Stimulated activated CD8-positive, alpha-beta memory T cell treated with anti-CD3 and anti-CD28 coated beads, Interleukin-2, amount 100 ng/mL, for 1 hour (primary cell): ENCODE results near the gene GCNA.
"Not testable (repeated sequence)": the region's sequence is repeated elsewhere in the genome, so short reads cannot be mapped to it uniquely, and the experiment has no call there.

Experiments
- DNase-seq, 2 donors: peaks; one replicate each; pipeline ENCODE4 v3.0.0-alpha.2; 2020; ENCODE audit warnings: low read depth in 2 of 2

The GCNA gene

GRCh38 chrX:71559773-71560172 lies 18.5 kb upstream of the GCNA start:
- not testable (repeated sequence) for DNase-seq

GRCh38 chrX:71563921-71564320 lies 14.3 kb upstream of the GCNA start:
- DNase-seq = no peak

- DNase-seq = no peak
Observed at GRCh38 chrX:71565474-71566041, 12.7 kb upstream of the GCNA start.

- not testable (repeated sequence) for DNase-seq
Observed at GRCh38 chrX:71571390-71571789, 6.8 kb upstream of the GCNA start.

GRCh38 chrX:71573590-71573989 lies 4.6 kb upstream of the GCNA start:
- no peak for DNase-seq

GRCh38 chrX:71577682-71578081 lies 555 bp upstream of the GCNA start:
- DNase-seq = no peak

- no peak for DNase-seq
Observed at GRCh38 chrX:71579136-71579989, 1.1 kb downstream of the GCNA start.

- DNase-seq = no peak
Observed at GRCh38 chrX:71579990-71580380, 1.7 kb downstream of the GCNA start.

GRCh38 chrX:71581210-71581609 lies 3.0 kb downstream of the GCNA start:
- no peak for DNase-seq

GRCh38 chrX:71586929-71587328 lies 8.7 kb downstream of the GCNA start:
- no peak for DNase-seq

- DNase-seq = not testable (repeated sequence)
Observed at GRCh38 chrX:71593210-71593609, 15.0 kb downstream of the GCNA start.

GRCh38 chrX:71599965-71600364 lies 21.7 kb downstream of the GCNA start:
- DNase-seq = no peak

- no peak for DNase-seq
Observed at GRCh38 chrX:71603618-71604017, 25.4 kb downstream of the GCNA start.

- no peak for DNase-seq
Observed at GRCh38 chrX:71604141-71604540, 25.9 kb downstream of the GCNA start.

- DNase-seq = no peak
Observed at GRCh38 chrX:71604796-71605568, 26.7 kb downstream of the GCNA start.

- DNase-seq = no peak
Observed at GRCh38 chrX:71606536-71607216, 28.4 kb downstream of the GCNA start.

GRCh38 chrX:71607488-71607887 lies 29.3 kb downstream of the GCNA start:
- no peak for DNase-seq

- no peak for DNase-seq
Observed at GRCh38 chrX:71609095-71609750, 31.0 kb downstream of the GCNA start.

- not testable (repeated sequence) for DNase-seq
Observed at GRCh38 chrX:71611736-71612135, 33.5 kb downstream of the GCNA start.

- no peak for DNase-seq
Observed at GRCh38 chrX:71612256-71612655, 34.0 kb downstream of the GCNA start.

GRCh38 chrX:71615056-71615455 lies 36.8 kb downstream of the GCNA start:
- no peak for DNase-seq

GRCh38 chrX:71615954-71616353 lies 37.7 kb downstream of the GCNA start:
- DNase-seq = no peak
